Lower leg skin (tissue), 3 donors: ENCODE data around the gene ABCB1.

Experiments
- CTCF ChIP-seq, 3 donors: fragments of 450-650 bp; IDR thresholded peaks; one replicate each; pipeline ENCODE4 v1.5.1; 2016; ENCODE audit warnings: antibody characterized with exemption in 3 of 3, mild to moderate bottlenecking in 3 of 3, moderate library complexity in 2 of 3
- POLR2A ChIP-seq, 2 donors: fragments of 450-650 bp; IDR thresholded peaks; one replicate each; pipeline ENCODE4 v1.6.1; 2016 to 2017; ENCODE audit warnings: antibody characterized with exemption in 2 of 2, mild to moderate bottlenecking in 1 of 2, moderate library complexity in 1 of 2

GRCh38 chr7:87507446-87507845 lies 93.2 kb downstream of the ABCB1 start:
- TF ChIP-seq CTCF (IDR thresholded peaks at IDR 0.05) (no peak), POLR2A (IDR thresholded peaks at IDR 0.05) (no peak)
